Measurements from ENCODE around the gene PCNX3.
A peak's percentile ranks its signal among the peaks of the same experiment; 100 is the strongest.

The PCNX3 gene

GRCh38 chr11:65580756-65581155, 34.8 kb upstream of the PCNX3 start:
- no peak for DNase-seq

GRCh38 chr11:65581928-65582327, 33.6 kb upstream of the PCNX3 start:
- DNase-seq: no peak

- DNase-seq: no peak
Measured at GRCh38 chr11:65583589-65583988, 32.0 kb upstream of the PCNX3 start.

GRCh38 chr11:65584106-65584505, 31.5 kb upstream of the PCNX3 start:
- DNase-seq: no peak

GRCh38 chr11:65584723-65585171, 30.8 kb upstream of the PCNX3 start:
- no peak for DNase-seq

- no peak for DNase-seq
Measured at GRCh38 chr11:65585396-65586246, 30.0 kb upstream of the PCNX3 start.

- DNase-seq: no peak
Measured at GRCh38 chr11:65586247-65586630, 29.3 kb upstream of the PCNX3 start.

- DNase-seq: no peak
Measured at GRCh38 chr11:65586676-65587075, 28.9 kb upstream of the PCNX3 start.

- peak; percentile 85 for DNase-seq
Measured at GRCh38 chr11:65588199-65589054, 27.1 kb upstream of the PCNX3 start.

- no peak for DNase-seq
Measured at GRCh38 chr11:65589444-65590239, 25.9 kb upstream of the PCNX3 start.

- DNase-seq: no peak
Measured at GRCh38 chr11:65590240-65590738, 25.3 kb upstream of the PCNX3 start.

GRCh38 chr11:65591939-65592857, 23.4 kb upstream of the PCNX3 start:
- no peak for DNase-seq

GRCh38 chr11:65592858-65593517, 22.6 kb upstream of the PCNX3 start:
- no peak for DNase-seq

GRCh38 chr11:65593518-65594414, 21.8 kb upstream of the PCNX3 start:
- DNase-seq: peak; percentile 79

- DNase-seq: no peak
Measured at GRCh38 chr11:65595131-65595530, 20.4 kb upstream of the PCNX3 start.

GRCh38 chr11:65595543-65596281, 19.9 kb upstream of the PCNX3 start, which contains the start of gene KCNK7:
Gene KCNK7 (minus strand): TSS chr11:65595800. CDS start chr11:65595772, 28 bp downstream.
- no peak for DNase-seq

GRCh38 chr11:65596520-65596919, 19.1 kb upstream of the PCNX3 start:
- DNase-seq: no peak

- DNase-seq: no peak
Measured at GRCh38 chr11:65598258-65598699, 17.3 kb upstream of the PCNX3 start.

Data from activated CD8-positive, alpha-beta memory T cell treated with anti-CD3 and anti-CD28 coated beads for 24 hours (primary cell).